ENCODE data around the gene TIMP2. TPM values are rescaled to one million over a fixed set of nuclear protein-coding genes. Genes with fewer than 3 reads are reported as not detected.

TIMP2 gene
- total RNA-seq, 1 donor from 2014 or later = 132 TPM

DNA sequence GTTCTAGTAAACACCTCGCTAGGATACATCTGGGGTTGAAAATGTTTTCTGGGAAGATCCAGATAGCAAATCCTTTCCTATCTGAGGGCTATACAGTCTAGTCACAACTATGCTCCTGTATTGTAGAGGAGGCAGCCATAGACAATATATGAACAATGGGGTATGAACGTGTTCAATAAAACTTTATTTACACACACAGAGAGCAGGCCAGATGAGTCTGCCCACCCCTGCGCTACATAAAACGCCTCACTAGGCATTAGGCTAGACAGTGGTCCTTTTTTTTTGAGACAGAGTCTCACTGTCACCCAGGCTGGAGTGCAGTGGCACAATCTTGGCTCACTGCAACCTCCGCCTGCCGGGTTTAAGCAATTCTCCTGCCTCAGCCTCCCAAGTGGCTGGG, 95.7 kb downstream of the TIMP2 start:
- intact Hi-C loops (cut with micrococcal nuclease) = no loop called here
- ATAC-seq = no peak

DNA sequence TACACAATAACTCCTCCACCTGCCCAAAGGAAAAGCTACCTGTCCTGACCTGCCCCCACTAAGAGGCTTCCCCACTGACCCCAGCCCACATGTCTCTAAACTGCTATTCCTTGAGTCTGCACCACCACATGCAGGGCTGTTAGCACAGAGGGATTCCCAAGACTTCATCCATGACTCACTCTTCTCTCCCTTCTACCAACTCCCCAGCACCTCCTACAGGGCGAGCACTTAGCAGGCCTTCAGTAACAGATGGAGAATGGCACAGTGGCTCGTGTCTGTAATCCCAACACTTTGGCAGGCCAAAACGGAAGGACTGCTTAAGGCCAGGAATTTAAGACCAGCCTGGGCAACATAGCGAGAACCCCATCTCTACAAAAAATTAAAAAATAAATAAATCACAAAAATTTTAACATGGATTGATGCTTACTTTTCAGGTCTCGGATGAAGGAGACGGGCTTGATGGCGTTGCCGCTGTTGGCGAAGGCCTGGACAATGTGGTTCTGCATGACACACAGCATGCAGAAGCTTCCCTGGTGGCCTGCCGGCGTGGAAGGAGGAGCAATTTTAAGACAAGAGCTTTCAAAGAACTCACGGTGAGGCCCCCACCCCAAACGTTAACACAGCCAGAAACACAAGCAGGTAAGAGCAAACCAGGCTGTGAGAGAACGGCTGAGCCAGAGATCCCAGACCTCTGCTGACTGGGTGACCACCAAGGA, 96.6 kb downstream of the TIMP2 start:
- no peak for ATAC-seq

More for the DNA sequence above, 95.7 kb downstream of the TIMP2 start:
- DNase-seq = no peak

DNA sequence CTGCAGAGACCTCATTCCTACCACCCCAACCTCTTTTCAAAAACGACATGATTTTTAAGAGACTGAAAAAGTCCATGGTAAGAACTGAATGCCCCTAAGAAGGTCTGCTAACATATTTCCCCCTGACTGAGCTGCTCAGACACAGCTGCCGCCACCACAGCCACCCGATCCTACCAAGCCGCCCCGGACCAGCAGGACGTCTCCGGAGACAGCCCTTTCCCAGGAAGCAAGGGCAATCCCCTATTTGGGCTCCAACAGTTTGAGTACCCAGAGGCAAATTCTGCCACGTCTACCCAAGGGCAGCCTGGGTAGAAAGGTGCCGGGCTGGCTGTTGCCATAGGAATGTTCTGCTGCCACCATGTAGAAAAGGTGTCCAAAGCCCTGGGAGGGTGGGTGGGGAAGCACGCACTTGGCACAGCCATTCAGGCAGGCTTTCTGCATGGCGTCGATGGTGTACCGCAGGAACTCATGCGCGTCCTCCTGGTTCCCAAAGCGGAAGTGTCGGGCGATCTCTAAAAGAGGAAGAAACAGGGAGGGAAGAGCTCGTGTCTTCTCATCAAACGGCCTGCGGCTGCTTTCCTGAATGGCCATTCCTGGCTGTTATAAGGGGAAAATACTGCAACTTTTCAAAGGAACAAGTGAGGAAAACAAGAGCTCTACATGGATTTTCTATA, 98.2 kb downstream of the TIMP2 start:
- peak; percentile 43 for ATAC-seq
- intact Hi-C loops (cut with micrococcal nuclease) = no loop called here
- no peak for DNase-seq

More for the DNA sequence above, 96.6 kb downstream of the TIMP2 start:
- intact Hi-C loops (cut with micrococcal nuclease) = no loop called here
- DNase-seq = no peak

DNA sequence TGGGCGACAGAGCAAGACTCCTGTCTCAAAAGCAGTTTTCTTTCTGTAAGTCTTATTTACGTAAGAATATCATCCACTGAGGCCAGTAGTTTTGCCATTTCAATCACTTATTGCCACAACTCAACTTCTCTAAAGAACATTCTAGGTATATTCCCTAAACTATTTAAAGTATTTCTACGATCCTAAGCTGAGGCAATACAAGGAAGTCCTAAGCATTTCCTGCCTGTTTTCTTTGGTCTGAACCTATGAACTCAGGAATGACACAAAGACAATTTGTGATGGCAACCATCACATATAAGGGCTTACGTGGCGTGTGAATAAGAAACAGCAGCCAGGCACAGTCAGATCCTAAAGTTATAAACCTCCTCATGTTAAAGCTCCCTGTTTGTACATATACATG, 98.8 kb downstream of the TIMP2 start:
- DNase-seq (no peak), ATAC-seq (no peak)
- intact Hi-C loops (cut with micrococcal nuclease) = no loop called here

DNA sequence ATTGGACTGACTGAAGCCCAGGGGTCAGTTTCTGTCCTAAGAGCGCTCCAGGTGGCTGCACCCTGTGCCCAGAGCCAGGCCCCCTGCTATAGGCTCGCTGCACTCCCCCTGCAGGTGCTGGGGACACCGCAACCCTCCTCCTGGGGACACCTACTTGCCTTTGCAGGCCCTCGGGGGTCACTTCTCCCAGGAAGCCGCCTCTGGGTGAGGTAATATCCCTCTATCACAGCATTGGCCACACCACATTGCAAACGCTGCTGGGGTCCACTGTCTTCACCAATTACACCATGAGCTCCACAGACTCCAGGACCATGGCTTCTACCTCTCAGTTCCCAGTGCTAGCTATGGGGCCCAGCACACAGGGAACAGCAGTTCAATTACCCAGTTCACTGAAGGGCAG, 99.5 kb downstream of the TIMP2 start:
- intact Hi-C loops (cut with micrococcal nuclease) = no loop called here
- DNase-seq = no peak
- ATAC-seq = no peak

DNA sequence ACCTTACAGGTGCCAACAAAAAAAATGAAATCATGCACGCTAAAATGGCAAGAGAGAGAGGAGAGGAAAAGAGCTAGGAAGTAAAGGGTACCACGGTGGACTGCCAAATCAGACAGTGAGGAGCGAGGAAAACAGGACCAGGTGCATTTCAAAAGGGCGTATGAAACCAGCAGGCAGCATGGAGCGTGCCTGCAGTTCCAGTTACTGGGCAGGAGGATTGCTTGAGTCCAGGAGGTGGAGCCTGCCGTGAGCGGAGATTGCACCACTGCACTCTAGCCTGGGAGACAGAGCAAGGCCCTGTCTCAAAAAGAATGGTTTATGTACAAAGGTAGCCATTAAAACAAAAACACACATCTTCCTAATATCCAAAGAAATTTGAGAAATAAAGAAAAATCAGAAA, 100.9 kb downstream of the TIMP2 start:
- DNase-seq (no peak), ATAC-seq (no peak)
- intact Hi-C loops (cut with micrococcal nuclease) = no loop called here

DNA sequence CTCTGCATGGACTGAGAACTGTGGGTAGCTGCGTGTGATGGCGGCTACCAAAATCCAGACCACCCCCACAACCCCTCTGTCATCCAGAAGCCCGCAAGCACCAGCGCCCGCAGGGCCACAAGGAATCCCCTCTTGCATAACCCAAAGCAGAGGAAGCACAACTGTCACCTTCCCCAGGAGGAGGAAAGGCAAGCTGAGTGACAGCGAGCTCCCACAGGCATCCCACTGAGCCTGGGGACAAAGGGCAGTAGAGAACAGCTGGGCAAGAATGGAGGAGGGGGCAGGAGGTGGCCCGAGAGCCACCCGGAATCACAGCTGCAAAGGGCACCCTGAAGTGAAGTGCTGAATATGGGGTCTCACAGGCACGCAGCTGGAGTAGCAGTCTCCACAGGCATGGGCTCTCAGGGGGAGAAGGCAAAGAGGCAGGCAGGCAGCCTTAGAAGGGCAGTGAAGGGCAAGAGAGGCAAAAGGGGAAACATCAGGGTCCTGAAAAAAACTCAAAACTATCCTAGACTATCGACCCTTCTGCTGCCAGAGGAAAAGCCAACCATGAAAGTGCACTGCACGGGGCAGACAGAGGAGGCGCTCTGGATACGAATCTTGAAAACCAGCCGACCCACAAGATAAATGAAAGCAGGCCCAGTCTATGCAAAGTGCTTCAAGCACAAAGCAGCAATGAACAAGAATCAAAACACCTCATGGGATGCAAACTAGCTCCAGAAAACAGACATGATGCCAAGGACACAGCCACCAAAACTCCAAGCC, 101.7 kb downstream of the TIMP2 start:
- DNase-seq (no peak), ATAC-seq (no peak)
- intact Hi-C loops (cut with micrococcal nuclease) = no loop called here

DNA sequence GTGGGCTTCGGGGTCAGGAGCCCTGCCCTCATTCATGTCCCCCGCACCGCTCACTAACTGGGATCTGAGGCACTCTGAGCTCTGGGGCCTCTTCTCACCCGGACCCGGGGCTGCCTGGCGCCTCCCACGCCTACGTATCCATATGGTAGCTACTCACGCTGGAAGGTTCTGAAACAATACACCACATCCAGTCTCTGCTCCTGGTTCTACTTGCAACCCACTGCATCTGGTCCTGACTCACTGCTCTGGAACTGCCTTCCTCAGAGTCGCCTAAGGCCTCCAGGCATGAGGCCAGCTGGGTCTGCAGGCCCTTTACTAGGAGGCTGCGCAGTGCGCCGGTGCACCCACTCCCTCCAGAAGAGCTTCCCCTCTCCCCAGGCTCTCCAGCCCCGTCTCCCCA, 102.6 kb downstream of the TIMP2 start:
- no peak for DNase-seq
- ATAC-seq = no peak
- intact Hi-C loops (cut with micrococcal nuclease) = no loop called here

DNA sequence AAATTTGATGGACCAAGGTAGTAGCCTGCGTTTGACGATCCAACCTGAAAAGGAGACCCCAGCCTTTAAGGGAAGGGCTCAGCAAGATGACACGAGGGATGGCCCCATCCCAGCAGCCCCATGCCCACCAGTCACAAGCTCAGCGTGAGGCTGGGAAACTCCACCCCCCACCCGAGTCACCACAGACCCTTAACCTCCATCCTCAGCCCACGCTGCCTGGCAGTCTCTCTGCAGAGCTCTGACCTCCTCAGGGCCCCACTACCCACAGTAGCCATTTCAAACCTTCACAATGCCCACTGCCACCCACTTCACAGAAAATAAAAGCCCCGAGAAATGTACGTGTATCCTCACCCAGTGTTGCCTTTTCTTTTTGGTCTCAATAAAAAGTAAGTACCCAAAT, 103.2 kb downstream of the TIMP2 start:
- DNase-seq = no peak
- no peak for ATAC-seq
- intact Hi-C loops (cut with micrococcal nuclease) = no loop called here

DNA sequence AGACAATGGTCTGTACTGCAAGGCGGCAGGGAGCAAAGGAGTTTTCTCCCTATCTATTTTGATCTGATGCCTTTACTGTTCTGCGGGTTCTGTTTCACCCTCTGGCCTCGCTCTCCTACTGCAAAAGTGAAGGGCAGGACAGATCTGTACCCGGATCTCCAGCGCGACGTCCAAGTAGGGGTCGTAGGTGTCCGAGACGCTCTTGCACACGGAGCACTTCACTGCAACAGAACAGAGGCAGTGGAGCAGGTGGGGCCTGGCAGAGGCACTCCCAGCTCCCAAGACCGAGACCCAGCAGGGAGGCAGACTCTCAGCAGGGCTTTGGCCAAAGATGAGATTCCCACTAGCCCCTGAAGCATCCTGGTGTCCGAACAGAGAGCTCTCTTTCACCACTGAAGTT, 104.3 kb downstream of the TIMP2 start:
- DNase-seq = no peak
- ATAC-seq = no peak
- intact Hi-C loops (cut with micrococcal nuclease) = no loop called here

DNA sequence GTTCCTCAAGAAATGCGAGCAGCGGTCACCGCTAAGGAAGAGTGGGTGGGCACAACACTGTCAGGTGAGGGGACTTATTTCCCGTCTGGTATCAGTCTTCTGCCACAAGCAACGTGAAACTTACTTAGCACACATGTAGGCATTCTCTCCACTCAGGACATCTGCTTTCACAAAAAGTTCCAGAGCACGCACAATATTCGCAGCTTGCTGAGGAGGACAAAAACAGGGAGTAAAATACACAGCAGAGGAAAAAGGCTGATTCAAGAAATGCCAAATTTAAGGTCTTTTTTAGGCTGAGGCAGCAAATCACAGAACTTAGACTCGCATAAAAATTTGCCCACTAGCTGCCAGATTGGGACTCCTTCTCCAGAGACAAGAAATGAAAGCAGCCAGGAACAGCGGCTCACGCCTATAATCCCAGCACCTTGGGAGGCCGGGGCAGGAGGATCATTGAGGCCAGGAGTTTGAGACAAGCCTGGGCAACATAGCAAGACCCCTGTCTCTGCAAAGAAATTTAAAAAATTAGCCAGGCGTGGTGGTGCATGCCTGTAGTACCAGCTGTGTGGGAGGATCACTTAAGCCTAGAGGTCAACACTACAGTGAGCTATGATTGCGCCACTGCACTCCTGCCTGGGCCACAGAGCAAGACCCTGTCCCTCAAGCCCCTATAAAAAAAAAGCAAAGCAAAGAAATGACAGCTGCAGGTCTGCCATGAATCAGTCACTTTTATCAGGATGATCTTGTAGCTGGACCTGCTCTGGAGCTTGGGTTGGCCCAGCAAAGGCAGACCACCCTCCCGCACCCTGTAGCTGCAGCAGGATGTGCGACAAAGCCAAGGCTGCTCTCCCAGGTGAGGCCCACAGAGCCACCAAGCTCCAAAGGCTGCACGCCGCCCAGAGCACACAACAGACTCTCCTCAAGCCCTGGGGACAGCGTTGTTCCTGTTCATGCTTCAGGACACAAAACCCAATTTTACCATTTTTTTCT, 105.1 kb downstream of the TIMP2 start:
- intact Hi-C loops (cut with micrococcal nuclease) = no loop called here
- ATAC-seq (peak; percentile 36), DNase-seq (no peak)

DNA sequence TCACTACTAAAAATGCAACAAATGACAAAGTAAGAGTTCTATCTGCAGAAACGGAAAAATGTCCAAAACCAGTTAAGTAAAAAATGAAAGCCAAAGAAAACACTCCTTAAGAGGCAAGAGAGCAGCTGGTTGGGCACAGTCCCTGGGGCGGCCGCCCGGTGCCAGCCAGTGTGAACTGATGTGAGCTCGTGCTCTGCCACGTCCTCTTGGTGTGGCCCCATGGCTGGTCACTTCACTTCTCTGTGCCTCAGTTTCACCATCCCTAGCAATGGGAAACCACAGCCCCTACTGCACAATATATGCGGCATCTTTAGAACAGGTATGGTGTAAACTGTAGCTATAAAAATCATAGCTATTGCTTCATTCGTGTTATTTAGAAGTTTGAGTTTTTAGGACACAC, 105.8 kb downstream of the TIMP2 start:
- intact Hi-C loops (cut with micrococcal nuclease) = no loop called here
- ATAC-seq (no peak), DNase-seq (no peak)

DNA sequence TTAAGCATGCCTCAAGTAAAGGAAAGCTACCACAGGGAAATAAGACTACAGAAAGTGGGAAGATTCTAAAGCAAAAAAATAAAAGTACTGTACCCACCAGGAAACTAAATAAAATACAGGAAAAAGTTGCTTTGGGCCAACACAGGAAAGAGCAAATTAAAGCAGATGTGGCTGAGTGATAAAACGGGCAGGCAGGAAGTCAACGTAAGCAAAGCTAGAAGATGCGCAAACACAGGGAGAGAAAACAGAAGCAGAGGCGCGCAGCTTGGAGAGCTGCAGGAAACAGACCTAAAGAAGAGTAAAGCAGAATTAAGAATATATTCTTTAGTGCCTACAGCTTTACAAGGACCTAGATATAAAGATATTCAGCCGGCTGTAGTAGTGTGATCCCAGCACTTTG, 106.3 kb downstream of the TIMP2 start:
- intact Hi-C loops (cut with micrococcal nuclease) = no loop called here
- DNase-seq (no peak), ATAC-seq (peak; percentile 36)

DNA sequence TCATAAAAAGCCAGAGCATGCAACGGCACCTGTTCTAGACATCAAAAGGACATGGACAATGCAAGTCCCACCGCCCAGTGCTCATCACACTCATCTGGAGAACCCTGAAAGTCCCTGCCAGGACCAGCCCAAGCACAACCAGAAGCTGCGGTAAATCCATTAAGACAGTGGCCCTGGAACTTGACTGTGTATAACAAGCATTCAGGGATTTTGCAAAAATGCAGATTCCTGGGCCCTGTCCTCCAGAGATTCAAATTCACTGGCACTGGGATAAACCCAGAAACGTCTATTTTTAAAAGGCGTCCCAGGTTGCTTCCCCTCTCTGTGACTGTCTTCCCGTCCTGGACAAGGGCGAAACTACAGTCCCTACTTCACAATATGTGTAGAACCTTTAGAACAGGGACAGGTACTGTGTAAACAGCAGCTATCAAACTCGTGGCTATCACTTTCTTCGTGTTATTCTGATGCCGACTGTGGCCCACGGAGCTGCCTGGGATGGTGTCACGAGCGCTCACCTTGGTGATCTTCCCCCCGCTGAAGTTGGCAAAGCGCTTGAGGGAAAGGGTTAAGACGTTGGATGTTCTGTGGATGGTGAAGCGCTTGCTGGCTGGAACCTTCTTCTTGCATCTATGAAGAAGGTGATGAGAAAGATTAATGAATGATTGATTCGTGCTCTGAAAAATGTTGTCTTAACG, 106.9 kb downstream of the TIMP2 start:
- intact Hi-C loops (cut with micrococcal nuclease) = no loop called here
- no peak for ATAC-seq
- DNase-seq = no peak

DNA sequence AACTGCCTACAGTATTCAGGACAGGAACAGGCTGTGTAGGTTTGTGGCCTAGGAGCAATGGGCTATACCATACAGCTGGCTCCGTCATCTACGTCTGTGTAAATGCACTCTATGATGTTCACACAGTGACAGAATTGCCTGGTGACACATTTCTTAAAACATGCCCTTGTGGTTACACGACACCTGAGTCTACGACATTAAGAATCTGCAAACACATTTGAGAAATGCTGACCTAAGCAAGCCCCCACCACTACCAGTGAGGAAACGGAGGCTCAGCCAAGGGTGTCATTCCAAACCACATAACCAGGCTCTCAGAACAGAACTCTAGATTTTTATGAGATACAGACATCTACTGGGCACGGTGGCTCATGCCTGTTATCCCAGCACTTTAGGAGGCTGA, 108.1 kb downstream of the TIMP2 start:
- DNase-seq (no peak), ATAC-seq (no peak)
- intact Hi-C loops (cut with micrococcal nuclease) = no loop called here

DNA sequence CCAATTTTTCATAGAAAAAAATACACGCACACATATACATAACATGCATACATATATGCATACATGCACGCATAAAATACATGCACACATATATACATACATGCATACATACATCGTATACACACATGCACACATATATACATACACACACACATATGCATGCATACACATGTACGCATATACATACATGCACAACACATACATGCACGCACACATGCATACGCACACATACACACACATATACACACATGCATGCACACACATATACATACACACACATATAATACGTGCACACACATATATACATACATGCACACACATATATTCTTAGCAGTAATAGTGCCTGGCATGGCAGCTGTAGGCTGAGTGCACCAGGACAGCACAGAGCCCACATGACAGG, 109.5 kb downstream of the TIMP2 start:
- DNase-seq (no peak), ATAC-seq (no peak)
- intact Hi-C loops (cut with micrococcal nuclease) = no loop called here

DNA sequence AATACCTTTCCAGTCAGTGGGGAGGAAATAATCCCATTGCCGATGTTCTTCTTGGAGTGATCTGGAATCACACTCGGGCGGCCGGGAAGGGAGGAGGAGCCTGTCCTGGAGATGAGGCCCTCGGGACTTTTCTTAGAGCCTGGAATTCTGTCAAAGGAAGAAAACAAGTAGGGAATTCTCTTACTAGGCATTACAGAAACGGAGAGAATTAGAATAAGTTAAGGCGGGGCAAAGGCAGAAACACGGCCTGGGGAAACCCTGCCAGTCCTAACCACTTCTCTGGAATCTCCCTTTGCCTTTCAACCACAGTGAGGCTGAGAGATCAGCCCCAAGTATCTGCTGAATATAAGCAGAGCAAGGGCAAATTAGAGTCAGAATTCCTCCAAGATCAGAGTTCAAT, 112.3 kb downstream of the TIMP2 start:
- intact Hi-C loops (cut with micrococcal nuclease) = no loop called here
- DNase-seq (peak; percentile 53), ATAC-seq (peak; percentile 73)

DNA sequence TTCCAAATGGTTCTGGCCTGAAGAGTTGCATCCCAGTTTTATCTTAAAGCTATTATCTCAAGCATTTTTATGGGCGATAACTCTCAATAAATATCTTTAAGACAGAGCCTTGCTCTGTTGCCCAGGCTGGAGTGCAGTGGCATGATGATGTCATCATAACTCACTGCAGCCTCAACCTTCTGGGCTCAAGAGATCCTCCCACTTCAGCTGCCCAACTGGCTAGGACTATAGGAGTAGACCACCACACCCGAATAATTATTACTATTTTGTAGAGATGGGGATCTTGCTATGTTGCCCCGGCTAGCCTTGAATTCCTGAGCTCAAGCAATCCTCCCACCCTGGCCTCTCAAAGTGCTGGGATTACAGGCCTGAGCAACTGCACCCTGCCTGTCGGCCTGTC, 117.0 kb downstream of the TIMP2 start:
- DNase-seq (no peak), ATAC-seq (no peak)
- intact Hi-C loops (cut with micrococcal nuclease) = no loop called here

DNA sequence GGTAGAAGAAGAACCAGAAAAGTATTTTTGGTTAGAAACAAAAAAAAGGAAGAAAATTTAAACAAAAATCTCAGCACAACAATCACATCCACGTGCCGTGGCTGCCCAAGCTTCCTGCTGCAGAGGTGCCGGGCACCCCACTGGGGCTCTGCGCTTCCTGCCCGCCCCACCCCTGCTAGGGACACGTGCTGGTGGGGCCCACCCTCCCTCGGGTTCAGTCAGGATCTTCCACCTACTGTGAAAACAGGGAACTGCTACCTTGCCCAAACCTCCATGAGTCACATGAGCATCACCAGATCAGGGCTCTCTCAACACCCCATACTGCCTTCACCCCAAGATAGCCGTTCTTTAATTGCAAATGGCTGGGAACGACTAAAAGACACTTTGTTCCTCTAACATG, 118.7 kb downstream of the TIMP2 start:
- intact Hi-C loops (cut with micrococcal nuclease) = no loop called here
- ATAC-seq (peak; percentile 20), DNase-seq (peak; percentile 46)
